ENCODE results near the gene SLC25A6. TPM values are rescaled to one million over a fixed set of nuclear protein-coding genes. Genes with fewer than 3 reads are reported as not detected.

The SLC25A6 gene
- total and polyA plus RNA-seq, 10 of the 15 experiments (the other 5 are each of a cell fraction or from before 2014, with no cell fraction given): 61.9 to 642 (median 322) TPM

GRCh38 chrX:1358793-1359476 is 33.0 kb downstream of the SLC25A6 start:
- no peaks in the 10 kb centered on the region for H3K79me2 ChIP-seq (ENCODE audit: control insufficient read depth, insufficient read depth, low read length)
- BruUV-seq (replicated peaks): TSS peak; percentile 61
- H2AFZ ChIP-seq (ENCODE audit: control insufficient read depth, low read depth, low read length): no peak overlapping the region
- H3K27ac ChIP-seq (ENCODE audit: control insufficient read depth, insufficient read depth): no peak overlapping the region
- H3K4me2 ChIP-seq (ENCODE audit: control insufficient read depth, insufficient read depth): no peak overlapping the region
- intact Hi-C loops (cut with micrococcal nuclease; ENCODE audit: unreplicated experiment): no loop called here
- TF ChIP-seq YY1 (IDR thresholded peaks at IDR 0.05; ENCODE audit: low read depth, low read length) (no peak), NFYB (IDR thresholded peaks at IDR 0.05; ENCODE audit: insufficient read depth, low read depth, low read length) (no peak), DPF2 (IDR thresholded peaks at IDR 0.05) (no peak), MTA3 (IDR thresholded peaks at IDR 0.05; ENCODE audit: borderline replicate concordance, low read length) (no peak), JUND (IDR thresholded peaks at IDR 0.05; ENCODE audit: low read depth, low read length) (no peak), SP1 (IDR thresholded peaks at IDR 0.05; ENCODE audit: low read depth, low read length) (no peak)
- ChIA-PET RAD21 (ENCODE audit: unreplicated experiment) (no interaction called here), SMC1A (ENCODE audit: uncharacterized antibody, unreplicated experiment) (no interaction called here), POLR2A (no interaction called here), CTCF (no interaction called here)
- FAIRE-seq: no peak
- no peak overlapping the region for H3K9ac ChIP-seq (ENCODE audit: control insufficient read depth, insufficient read depth, low read length)
- whole genome bisulfite sequencing (ENCODE audit: insufficient coverage, insufficient replicate concordance, low lambda C conversion rate, missing lambda C conversion rate): 62% methylated on average over 6 of the region's 6 CpGs
- no peaks in the 10 kb centered on the region for H3K4me1 ChIP-seq (ENCODE audit: control insufficient read depth, insufficient read depth, low read length)
- no peak for DNase-seq (ENCODE audit: low read depth, low spot score)
- in situ Hi-C loops (cut with MboI): no loop called here
- no peaks in the 10 kb centered on the region for H3K27me3 ChIP-seq (replicated peaks in 1 of 2; ENCODE audit: control insufficient read depth in 2 of 2, insufficient read depth in 2 of 2, low read length in 1 of 2)
- ATAC-seq: peak; percentile 31; the same call in 2 of the 3 replicates
- peaks cover 2 to 3% of the 10 kb centered on the region in 2 experiments; a peak in 3 of 4 replicates for H3K36me3 ChIP-seq (ENCODE audit: control insufficient read depth in 2 of 2, insufficient read depth in 2 of 2, low read length in 1 of 2)
- H4K20me1 ChIP-seq (ENCODE audit: control insufficient read depth, insufficient read depth): no peaks in the 10 kb centered on the region
- no peak overlapping the region for H3K4me3 ChIP-seq
- H3K9me3 ChIP-seq (replicated peaks; ENCODE audit: control insufficient read depth, insufficient read depth, low read length): no peaks in the 10 kb centered on the region; the same call in 2 of the 3 replicates

- RAD21 ChIA-PET (ENCODE audit: unreplicated experiment): no interaction called here
- intact Hi-C loops (cut with micrococcal nuclease; ENCODE audit: unreplicated experiment): no loop called here
- TF ChIP-seq FOS (IDR thresholded peaks at IDR 0.05; ENCODE audit: borderline replicate concordance, extremely low read depth, insufficient read length): no peak
These were observed 33.9 kb downstream of the SLC25A6 start for GRCh38 chrX:1357993-1358392.

More at GRCh38 chrX:1357993-1358392, 33.9 kb downstream of the SLC25A6 start:
- H3K9ac ChIP-seq (ENCODE audit: control insufficient read depth, insufficient read depth, low read length): no peak overlapping the region
- in situ Hi-C loops (cut with MboI): no loop called here
- no peak overlapping the region for H3K4me3 ChIP-seq
- ChIA-PET POLR2A (no interaction called here), CTCF (no interaction called here), SMC1A (ENCODE audit: uncharacterized antibody, unreplicated experiment) (no interaction called here)
- H3K9me3 ChIP-seq (replicated peaks; ENCODE audit: control insufficient read depth, insufficient read depth, low read length): no peaks in the 10 kb centered on the region; the same call in 2 of the 3 replicates
- no TSS peak for BruUV-seq (replicated peaks)
- H2AFZ ChIP-seq (ENCODE audit: control insufficient read depth, low read depth, low read length): no peak overlapping the region
- H3K27ac ChIP-seq (ENCODE audit: control insufficient read depth, insufficient read depth): no peak overlapping the region
- WGBS (ENCODE audit: insufficient coverage, insufficient replicate concordance, low lambda C conversion rate, missing lambda C conversion rate): 97% methylated on average over 9 of the region's 10 CpGs
- no peak for FAIRE-seq
- ATAC-seq: no peak
- H4K20me1 ChIP-seq (ENCODE audit: control insufficient read depth, insufficient read depth): no peaks in the 10 kb centered on the region
- DNase-seq (ENCODE audit: low read depth, low spot score): no peak
- H3K79me2 ChIP-seq (ENCODE audit: control insufficient read depth, insufficient read depth, low read length): no peaks in the 10 kb centered on the region
- no peak overlapping the region for H3K4me2 ChIP-seq (ENCODE audit: control insufficient read depth, insufficient read depth)
- H3K4me1 ChIP-seq (ENCODE audit: control insufficient read depth, insufficient read depth, low read length): no peaks in the 10 kb centered on the region
- peaks cover 2 to 3% of the 10 kb centered on the region in 2 experiments; a peak in 3 of 4 replicates for H3K36me3 ChIP-seq (ENCODE audit: control insufficient read depth in 2 of 2, insufficient read depth in 2 of 2, low read length in 1 of 2)
- H3K27me3 ChIP-seq (replicated peaks in 1 of 2; ENCODE audit: control insufficient read depth in 2 of 2, insufficient read depth in 2 of 2, low read length in 1 of 2): no peaks in the 10 kb centered on the region
